LHCN-M2 (cell line): ENCODE measurements around the gene ABCG5. TPM values are rescaled to one million over a fixed set of nuclear protein-coding genes. Genes with fewer than 3 reads are reported as not detected.

Source experiments
- DNase-seq: peaks from one replicate; pipeline ENCODE4 v3.0.0-alpha.2; 2012; ENCODE audit warnings: low read depth
- total RNA-seq: library from RNA; depleted of rRNA; stranded (reverse); fragments of >200 nt; gene quantifications from 2 replicates; pipeline ENCODE4 v1.2.3, GENCODE V29; 2014

The ABCG5 gene
- total RNA-seq, 1 experiment from 2014 or later: not detected

DNA sequence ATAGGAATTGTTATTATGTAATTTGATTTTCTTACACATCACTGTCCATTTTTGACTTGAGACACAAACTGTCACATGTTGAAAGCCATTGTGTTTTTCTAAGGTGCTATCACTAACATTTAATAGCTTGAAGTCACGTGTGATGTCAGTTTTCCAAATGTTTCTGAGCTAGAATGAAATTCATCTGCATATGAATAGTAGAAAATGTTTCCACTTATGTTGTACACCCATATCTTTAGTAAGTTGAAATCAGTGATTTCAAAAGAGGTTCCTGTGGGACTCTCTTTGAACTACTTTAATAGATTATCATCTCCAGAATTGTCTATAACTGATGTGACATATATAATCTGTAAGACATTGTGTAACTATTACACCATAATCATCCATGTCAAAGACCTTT is 27.8 kb downstream of the ABCG5 start:
- DNase-seq: no peak

DNA sequence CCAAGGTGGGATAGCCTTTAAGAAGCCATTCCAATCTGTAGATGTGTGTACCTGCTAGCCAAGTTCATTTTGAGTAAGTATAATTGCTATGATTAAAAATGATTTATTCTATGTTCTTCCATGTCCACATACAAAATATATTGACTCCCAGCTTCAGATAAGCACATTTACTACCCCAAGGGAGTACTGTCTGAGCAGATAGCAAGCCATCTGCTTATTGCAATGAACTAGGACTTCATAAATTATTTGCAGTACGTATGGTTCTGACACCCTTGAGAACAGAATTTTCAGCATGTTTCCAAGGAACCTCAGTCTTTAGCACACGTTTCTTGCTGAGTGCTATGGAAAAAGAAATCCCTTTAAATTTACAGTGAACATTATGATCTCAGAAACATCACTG is 28.2 kb downstream of the ABCG5 start:
- DNase-seq: no peak

DNA sequence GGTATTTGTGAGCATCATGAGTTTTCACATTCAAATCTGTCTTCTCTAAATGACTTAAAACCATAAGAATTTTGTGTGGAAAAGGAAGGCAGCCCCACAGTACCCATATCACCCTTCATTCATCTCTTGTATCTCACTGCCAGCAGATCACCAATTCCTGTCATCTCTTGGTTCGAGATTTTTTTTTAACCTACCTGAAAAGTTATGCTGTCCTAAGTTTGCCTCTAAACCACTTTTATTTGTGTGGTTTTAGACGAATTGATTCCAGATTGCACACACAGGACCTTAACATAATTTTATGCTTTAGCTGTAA is 32.0 kb downstream of the ABCG5 start:
- no peak for DNase-seq

DNA sequence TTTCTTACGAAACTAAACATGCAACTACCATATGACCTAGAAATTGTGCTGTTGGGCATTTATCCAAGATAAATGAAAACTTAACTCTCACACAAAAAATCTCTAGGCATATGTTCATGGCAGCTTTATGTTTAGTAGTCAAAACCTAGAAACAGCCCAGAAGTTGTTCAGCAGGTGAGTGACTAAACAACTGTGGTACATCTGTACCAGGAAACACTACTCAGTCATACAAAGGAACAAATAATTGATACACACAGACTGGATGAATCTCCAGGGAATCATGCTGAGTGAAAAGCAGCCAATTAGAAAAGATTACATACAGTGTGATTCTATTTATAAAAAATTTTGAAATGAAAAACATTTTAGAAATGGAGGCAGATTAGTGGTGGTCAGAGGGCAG is 35.5 kb downstream of the ABCG5 start:
- DNase-seq: peak; percentile 5

DNA sequence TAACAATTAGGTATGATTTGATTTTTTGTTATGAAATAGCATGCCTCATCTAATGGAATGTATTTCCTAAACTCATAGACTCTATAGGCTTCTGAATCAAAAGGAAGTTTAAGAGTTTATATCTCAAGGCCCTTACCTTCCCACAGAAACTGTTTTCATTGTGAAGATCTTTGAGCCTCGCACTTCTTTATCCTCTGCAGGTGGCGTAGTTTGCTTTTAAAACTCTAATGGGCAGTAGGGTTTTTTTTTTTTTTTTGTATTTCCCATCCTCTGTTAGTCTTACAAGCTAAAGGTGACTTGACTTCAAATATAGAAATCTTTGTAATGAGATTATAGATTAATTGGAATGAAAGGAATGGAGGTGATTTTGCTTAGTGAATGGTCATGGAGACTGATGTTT is 36.5 kb downstream of the ABCG5 start:
- no peak for DNase-seq

DNA sequence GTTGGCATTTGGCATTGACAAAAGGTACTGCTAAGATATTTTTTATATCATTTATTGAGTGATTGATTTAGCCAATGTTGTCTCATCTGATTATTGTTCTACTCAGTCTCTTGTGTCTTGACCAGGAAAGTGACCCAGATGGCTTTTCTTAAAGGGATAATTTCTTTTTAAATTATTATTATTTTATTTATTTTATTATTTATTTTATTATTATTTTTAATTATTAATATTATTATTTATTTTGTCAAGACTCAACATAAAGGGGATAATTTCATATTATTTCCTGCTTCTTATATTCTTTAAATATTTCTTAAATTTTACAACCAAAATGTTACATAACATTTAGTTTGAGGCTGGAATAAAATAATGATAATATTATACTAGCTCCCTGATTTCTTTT is 37.7 kb downstream of the ABCG5 start:
- no peak for DNase-seq

DNA sequence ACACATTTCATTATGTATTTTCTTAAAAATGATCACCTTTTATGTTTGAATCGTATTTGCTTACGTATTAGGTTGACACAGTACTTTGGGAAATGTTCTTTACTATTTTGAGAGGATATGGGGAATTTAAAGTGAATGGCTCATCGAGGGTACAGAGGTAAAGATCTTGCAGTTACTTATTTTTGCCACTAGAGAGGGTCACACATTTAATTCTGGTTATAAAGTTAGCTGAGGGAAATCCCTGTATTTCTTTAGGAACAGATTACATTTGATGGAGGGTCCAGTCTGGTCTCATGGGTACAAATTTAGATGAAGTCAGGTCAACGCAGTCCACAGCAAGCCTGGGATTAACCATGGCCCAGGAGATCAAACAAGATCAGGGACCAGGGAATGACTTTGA is 40.3 kb downstream of the ABCG5 start:
- DNase-seq: peak; percentile 5

DNA sequence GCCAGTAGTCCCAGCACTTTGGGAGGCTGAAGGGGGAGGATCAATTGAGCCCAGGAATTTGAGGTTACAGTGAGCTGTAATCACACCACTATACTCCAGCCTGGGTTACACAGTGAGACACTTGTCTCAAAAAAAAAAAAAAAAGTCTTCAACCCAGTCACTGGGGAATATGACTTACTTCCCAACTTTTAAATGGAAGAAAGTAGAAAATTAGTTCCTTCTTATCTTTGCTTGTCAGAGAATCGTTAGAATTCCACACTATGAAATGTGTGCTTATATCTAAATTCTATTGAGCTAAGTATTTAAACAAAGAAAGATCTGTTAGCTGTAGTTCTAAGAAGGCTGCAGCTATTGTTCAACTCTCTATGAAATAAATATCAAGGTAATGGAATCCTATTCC is 42.4 kb downstream of the ABCG5 start:
- no peak for DNase-seq

DNA sequence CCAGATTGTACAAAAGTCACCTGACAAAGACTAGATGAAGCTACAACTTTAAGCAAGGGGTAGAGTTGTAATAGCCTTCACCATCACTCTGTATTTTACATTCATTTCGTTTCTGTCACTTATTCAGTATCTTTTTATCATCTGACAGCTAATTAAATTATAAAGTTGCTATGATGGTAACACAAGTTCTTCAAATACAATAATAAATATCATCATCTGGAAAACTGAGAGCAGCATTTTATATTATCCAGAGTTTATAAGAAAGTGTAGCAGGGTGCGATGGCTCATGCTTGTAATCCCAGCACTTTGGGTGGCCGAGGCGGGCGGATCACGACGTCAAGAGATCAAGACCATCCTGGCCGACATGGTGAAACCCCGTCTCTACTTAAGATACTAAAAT is 43.7 kb downstream of the ABCG5 start:
- no peak for DNase-seq

DNA sequence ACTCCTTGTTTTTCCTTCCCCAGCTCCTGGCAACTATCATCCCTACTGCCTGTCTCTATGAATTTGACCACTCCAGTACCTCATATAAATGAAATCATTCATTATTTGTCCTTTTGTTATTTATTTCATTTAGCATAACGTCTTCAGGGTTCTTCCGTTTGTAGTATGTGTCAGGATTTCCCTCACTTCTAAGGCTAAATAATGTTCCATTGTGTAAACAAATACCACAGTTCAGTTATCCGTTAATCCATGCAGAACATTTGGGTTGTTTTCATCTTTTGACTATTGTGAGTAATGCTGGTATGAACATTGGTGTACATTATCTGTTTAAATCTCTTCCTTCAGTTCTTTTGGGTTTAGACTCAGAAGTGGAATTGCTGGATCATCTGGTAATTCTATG is 46.0 kb downstream of the ABCG5 start:
- no peak for DNase-seq

DNA sequence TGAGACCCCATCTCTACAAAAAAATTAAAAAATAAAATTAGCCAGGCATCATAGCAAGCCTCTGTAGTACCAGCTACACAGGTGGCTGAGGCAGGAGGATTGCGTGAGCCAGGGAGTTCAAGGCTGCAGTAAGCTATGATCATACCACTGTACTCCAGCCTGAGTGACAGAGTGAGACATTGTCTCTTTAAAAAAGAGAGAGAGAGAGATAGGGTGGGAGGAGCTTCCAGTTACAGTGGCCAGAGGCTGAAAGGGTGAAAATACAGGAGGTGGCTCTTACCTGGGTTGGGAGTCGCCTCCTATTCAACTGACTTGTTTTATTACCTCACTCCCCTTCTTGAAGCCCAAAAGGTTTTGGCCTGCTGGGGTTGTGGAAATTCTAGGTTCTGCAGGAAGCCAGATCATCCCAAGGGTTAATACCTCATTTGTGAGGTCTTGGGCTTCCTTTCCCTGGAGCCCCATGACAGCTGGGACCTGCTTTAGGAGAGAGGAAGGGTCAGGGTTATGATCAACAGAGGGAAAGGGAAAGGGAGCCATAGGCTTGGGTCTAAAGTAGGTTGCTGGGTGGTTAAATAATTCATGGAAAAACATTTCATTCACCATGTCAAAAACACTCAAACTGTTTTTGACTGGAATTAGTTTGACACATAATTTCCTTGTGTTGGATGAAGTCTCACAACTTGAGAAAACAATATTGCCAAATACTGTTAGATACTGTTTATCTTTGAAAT is 47.4 kb downstream of the ABCG5 start:
- DNase-seq: no peak

DNA sequence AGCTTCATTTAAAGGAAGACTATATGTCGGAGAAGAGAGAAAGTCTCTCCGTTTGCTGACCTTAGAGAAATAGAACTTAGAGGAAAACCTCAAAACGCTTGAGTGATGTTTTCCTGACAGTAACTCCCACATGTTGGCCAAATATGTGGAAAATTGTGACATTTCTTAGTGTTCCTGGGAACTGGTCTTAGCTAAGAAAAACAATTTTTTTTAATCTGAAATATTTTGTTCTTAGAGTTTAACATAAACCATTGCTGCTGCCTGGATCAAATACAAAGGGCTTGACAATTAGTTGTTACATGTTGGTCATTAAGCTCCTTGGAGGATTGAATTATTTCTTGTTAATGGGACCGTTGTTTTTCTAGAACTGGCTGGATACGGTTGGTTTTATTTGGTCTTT is 48.5 kb downstream of the ABCG5 start:
- DNase-seq: no peak

DNA sequence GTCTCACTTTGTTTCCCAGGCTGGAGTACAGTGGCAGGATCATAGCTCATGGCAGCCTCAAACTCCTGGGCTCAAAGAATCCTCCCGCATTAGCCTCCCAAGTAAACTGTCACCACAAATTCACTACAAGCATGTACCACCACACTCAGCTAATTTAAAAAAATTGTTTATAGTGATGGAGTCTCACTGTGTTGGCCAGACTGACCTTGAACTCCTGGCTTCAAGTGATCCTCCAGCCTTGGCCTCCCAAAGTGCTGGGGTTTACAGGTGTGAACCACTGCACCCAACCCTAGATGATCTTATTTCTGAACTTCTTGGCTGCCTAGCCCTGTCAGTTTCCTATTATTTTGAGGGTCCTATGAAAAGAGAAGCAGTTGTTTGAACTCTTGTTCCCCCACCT is 50.0 kb downstream of the ABCG5 start:
- no peak for DNase-seq

DNA sequence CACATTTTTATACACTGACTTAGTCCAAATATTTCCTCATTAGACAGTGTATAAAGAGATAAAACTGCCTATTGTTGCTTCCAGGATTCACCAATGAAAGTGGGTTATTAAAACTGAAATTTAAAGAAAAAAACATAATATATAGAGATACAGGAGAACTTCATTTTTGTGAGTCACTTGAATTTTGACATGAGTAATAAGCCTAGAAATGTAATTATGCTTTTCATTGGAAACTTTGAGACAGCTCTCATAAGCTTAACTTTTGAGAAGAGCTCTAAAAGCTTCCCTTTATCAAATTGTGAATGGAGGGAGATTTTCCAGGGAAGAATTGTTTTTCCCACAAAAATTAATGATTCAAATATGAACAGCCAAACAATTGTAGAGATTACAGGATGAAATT is 50.7 kb downstream of the ABCG5 start:
- no peak for DNase-seq

DNA sequence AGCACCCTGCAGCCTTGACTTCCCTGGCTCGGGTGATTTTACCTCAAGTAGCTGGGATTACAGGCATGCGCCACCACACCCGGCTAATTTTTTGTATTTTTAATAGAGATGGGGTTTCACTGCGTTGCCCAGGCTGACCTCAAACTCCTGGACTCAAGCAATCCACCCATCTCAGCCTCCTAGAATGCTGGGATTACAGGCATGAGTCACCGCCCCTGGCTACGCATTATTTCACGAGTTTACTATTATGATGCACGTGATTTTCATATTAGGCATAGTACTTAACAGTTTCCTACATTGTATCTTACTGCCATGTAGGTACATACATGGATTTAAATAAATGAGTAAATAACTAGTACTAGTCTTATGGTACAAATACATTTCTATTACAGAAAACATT is 60.4 kb downstream of the ABCG5 start:
- DNase-seq: no peak

DNA sequence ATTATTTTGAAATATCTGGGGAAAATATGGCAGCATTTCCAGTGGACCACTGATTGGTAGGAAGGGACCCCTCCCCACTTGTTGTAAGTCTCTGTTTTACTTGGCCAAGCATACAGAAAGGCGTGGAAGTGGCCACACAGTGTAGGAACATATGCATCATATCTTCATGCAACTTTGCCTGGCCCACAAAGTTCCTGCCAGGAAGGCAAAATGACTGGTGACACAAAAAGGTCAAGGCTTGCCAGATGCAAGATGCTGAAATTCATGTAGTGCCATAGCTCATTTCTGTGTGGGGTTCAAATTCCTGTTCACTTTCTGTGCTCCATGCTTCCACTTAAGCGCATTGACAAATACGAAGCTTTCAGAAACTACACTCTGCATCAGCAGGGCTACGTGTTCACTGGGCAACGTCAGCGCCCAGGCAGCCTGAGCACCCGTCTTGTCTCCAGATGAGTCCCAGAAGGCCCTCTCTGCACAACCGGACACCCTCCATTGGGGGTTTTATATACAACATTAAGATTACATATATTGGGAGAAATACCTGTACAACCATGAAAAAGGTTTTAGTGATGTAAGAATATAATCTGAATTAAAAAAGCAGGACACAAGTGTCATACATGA is 61.2 kb downstream of the ABCG5 start:
- DNase-seq: no peak

DNA sequence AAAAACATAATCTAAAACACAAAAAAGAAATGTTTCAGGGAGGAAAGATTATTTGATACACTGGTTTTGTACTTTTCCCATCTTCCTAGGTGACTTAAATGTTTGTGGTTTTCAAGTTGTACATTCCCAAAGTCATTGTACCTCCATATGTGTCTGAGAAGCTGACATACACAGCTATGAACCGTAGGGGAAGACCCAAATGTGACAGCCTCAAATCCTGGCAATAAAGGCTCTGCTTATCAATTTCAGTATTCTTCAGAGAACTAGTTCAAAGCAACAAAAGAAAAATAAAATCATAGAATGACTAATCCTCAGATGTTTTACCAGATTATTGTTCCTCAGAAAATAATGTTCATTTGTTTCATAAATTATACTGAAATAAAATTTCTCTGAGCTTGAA is 62.3 kb downstream of the ABCG5 start:
- no peak for DNase-seq

DNA sequence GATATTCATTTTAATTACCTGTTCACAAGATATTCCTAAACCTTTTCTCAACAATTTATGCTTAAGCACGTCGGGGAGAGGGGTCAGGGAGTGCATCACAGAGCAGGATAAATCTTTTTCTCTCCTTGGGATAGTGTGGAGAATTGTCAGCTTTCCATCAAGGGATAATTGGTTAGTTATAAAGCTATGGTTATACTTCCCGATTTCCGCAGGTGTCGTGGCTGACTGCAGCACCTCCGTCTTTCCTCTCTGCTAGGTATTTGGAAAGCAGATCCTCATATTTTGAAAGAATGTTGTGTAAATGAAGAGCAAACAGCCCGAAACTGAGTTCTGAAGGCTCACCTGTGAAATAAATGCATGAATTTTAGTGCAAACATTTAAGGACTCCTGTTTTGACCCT is 64.0 kb downstream of the ABCG5 start:
- no peak for DNase-seq

DNA sequence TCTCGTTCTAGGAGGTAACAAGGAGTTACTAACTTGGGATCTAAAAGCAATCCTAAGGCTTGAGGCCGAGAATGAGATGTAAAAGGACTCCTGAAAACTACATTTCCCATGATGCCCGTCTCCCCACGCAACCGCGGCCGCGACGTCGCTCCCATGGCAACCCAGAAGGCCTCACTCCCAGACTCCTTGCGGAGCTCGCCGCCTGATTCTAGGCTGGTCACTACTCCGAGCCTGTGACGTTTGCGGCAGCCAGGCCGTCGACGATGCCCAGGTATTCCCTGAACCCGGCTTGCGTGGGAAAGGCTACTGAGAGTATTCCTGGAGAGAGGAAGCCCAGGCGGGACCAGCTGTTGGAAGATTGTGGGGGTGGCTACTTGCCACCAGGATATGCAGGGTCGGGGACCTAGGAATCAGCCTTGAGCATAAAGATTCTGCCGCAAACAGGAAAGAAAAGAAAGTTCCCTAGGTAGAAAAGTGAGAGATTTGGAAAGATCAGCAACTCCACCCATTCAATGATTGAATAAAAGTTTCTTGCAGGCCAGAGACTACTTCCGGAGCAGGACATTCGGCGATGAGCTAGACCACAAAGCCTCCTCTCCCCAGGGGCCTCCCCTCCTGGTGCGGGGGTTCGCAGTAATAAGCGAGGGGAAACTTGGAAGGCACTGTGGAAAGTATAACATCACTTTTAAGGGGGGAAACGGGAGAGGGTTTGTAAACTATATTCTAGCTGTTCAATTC is 64.6 kb downstream of the ABCG5 start, which contains the start of gene DYNC2LI1:
TSS of gene DYNC2LI1 (plus strand) at position 164 of the 738 bp plus-strand sequence. CDS start at position 264, 100 bp downstream.
- peak; percentile 87 for DNase-seq

DNA sequence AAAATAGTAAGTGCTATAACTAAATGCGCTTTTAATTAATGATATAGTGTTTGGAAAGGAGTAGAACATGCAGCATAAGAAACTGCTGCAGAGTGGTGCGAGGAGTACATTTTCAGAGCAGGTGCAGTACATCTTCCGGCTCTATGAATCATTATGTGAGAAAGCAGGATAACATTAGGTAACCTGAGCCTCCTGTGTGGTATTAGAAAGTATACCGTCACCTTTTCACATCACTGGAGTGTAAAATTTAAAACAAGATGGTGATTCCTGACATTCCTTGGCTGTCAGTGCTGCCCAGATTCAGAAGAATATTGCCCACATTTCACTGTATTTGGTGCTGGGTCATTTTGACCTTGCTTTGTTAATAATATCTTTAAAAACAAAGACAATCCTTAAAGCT is 72.6 kb downstream of the ABCG5 start:
- DNase-seq: peak; percentile 12

DNA sequence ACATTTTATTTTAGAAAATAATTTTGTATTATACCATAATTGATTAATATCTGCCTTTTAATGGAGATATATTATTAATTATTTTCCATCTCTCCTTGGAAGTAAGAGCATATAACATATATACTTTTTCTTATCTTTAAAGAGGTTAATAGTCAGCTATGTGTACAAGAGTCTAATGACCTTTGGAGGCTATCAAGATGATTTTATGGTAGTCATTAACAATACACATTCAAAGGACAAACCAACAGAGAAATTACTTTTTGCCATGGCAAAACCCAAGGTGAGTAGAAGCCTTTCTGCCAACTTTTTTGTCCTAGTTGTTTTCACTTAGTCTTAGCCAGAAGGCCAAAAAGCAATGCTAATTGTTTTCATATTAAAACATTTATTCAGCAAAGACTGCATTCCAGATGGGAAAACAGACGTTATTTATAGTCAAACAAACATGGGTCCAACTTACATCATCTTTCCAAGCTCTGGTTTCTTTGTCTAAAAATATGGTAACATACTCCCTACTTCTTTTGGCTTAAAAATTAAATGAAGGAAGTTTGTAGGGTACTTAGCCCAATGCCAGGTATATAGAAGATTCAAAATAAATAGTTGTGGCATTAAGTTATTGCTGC is 74.4 kb downstream of the ABCG5 start:
- no peak for DNase-seq

DNA sequence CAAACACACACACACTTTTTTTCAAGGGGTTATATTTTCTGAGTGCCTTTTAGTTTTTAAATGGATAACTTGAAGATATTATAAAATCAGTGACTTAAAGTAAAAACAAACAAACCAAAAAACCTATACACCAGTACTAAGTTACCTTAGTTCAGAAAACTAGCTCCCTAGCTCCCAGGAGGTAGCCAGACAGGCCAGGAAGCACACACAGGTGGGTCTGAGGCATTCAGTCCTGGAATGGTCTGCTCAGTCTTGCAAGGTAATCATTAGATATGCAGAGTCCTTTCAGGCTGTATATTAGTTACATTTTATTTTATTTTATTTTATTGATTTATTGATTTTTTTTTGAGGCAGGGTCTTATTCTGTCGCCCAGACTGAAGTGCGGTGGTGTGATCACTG is 75.5 kb downstream of the ABCG5 start:
- no peak for DNase-seq
